CD14-positive monocyte (primary cell): Measurements from ENCODE around the gene STUB1. TPM values are rescaled to one million over a fixed set of nuclear protein-coding genes. Genes with fewer than 3 reads are reported as not detected.

Source experiments
- DNase-seq, 3 donors: peaks; one replicate each; pipeline ENCODE4 v3.0.0-alpha.2; 2011 to 2022
- H2AFZ ChIP-seq: 2 replicates; pipeline ENCODE4 v1.6.0; 2012; ENCODE audit warnings: mild to moderate bottlenecking, low read depth, low read length, inconsistent platforms; ENCODE audit not compliant: insufficient read depth, poor library complexity, severe bottlenecking
- H3K27ac ChIP-seq, 2 donors: 1 replicate in 1 of 2; 2 replicates in 1 of 2; pipeline ENCODE4 v1.5.1; 2012 to 2013; ENCODE audit warnings: low read length in 2 of 2, control low read depth in 1 of 2, inconsistent platforms in 1 of 2, low read depth in 1 of 2, mild to moderate bottlenecking in 1 of 2
- H3K27me3 ChIP-seq, 2 donors: one replicate each; pipeline versions ENCODE4 v1.6.0 to v1.6.1; 2011 to 2013; ENCODE audit warnings: low read length in 2 of 2; ENCODE audit not compliant: control insufficient read depth in 2 of 2, insufficient read depth in 2 of 2
- H3K36me3 ChIP-seq, 2 donors: replicated peaks in 1 of 2; 1 replicate in 1 of 2; 2 replicates in 1 of 2; pipeline versions ENCODE4 v1.5.1 to v1.6.1; 2012 to 2013; ENCODE audit warnings: low read length in 2 of 2, control low read depth in 1 of 2, inconsistent platforms in 1 of 2, mild to moderate bottlenecking in 1 of 2; ENCODE audit not compliant: insufficient read depth in 2 of 2, control insufficient read depth in 1 of 2
- H3K4me1 ChIP-seq, 2 donors: 1 replicate in 1 of 2; 2 replicates in 1 of 2; pipeline versions ENCODE4 v1.5.1 to v1.6.1; 2012 to 2013; ENCODE audit warnings: low read length in 2 of 2, control low read depth in 1 of 2, inconsistent platforms in 1 of 2, mild to moderate bottlenecking in 1 of 2, moderate library complexity in 1 of 2; ENCODE audit not compliant: insufficient read depth in 2 of 2, control insufficient read depth in 1 of 2
- H3K4me2 ChIP-seq: replicated peaks from 2 replicates; pipeline ENCODE3; 2012; ENCODE audit warnings: low read length, moderate library complexity, mild to moderate bottlenecking; ENCODE audit not compliant: poor library complexity, severe bottlenecking; ENCODE audit errors: extremely low read depth
- H3K4me3 ChIP-seq, 3 experiments: fragments of 200-600 bp in 1 of 3; sonication (generic) in 1 of 3; replicated peaks in 1 of 3; 1 replicate in 2 of 3; 2 replicates in 1 of 3; pipeline ENCODE4 v1.5.1; 2011 to 2013; ENCODE audit warnings: low read length in 3 of 3, mild to moderate bottlenecking in 3 of 3, control low read depth in 2 of 3, low read depth in 2 of 3, inconsistent platforms in 1 of 3, moderate library complexity in 1 of 3
- H3K79me2 ChIP-seq: 2 replicates; pipeline ENCODE4 v1.6.0; 2012; ENCODE audit warnings: mild to moderate bottlenecking, control low read depth, inconsistent platforms, low read length, moderate library complexity; ENCODE audit not compliant: insufficient read depth
- H3K9ac ChIP-seq: 2 replicates; pipeline ENCODE4 v1.6.0; 2017; ENCODE audit warnings: low read length, mild to moderate bottlenecking; ENCODE audit not compliant: insufficient read depth, poor library complexity, severe bottlenecking
- H3K9me3 ChIP-seq, 2 donors: replicated peaks in 1 of 2; 1 replicate in 1 of 2; 2 replicates in 1 of 2; pipeline versions ENCODE4 v1.5.1 to v1.6.1; 2012 to 2013; ENCODE audit warnings: low read length in 2 of 2, control low read depth in 1 of 2; ENCODE audit not compliant: control insufficient read depth in 1 of 2, insufficient read depth in 1 of 2
- H4K20me1 ChIP-seq: 2 replicates; pipeline ENCODE4 v1.6.0; 2012; ENCODE audit warnings: mild to moderate bottlenecking, low read length, control low read depth, moderate library complexity; ENCODE audit not compliant: insufficient read depth
- H3K27ac Mint-ChIP-seq, 7 donors: one replicate each; pipeline ENCODE4 v1.8.0; 2020; ENCODE audit warnings: mild to moderate bottlenecking in 7 of 7, mixed read lengths in 7 of 7, moderate library complexity in 6 of 7, inconsistent platforms in 2 of 7
- H3K27me3 Mint-ChIP-seq, 3 donors: one replicate each; pipeline ENCODE4 v1.8.0; 2021 to 2022; ENCODE audit warnings: low read depth in 3 of 3, mild to moderate bottlenecking in 3 of 3, mixed read lengths in 3 of 3, moderate library complexity in 3 of 3, inconsistent platforms in 1 of 3
- H3K36me3 Mint-ChIP-seq, 2 donors: one replicate each; pipeline ENCODE4 v1.8.0; 2020; ENCODE audit warnings: mixed read lengths in 2 of 2, inconsistent platforms in 1 of 2, mild to moderate bottlenecking in 1 of 2
- H3K4me1 Mint-ChIP-seq: one replicate; pipeline ENCODE4 v1.8.0; 2020; ENCODE audit warnings: mild to moderate bottlenecking, mixed read lengths
- H3K4me3 Mint-ChIP-seq, 2 donors: one replicate each; pipeline ENCODE4 v1.8.0; 2020; ENCODE audit warnings: mild to moderate bottlenecking in 2 of 2, mixed read lengths in 2 of 2, moderate library complexity in 1 of 2
- H3K9me3 Mint-ChIP-seq, 7 donors: one replicate each; pipeline ENCODE4 v1.8.0; 2020 to 2022; ENCODE audit warnings: mixed read lengths in 7 of 7, mild to moderate bottlenecking in 6 of 7, moderate library complexity in 6 of 7, inconsistent platforms in 2 of 7
- WGBS: methylation state at CpG from one replicate; pipeline ENCODE4 v1.1.5; 2013; ENCODE audit warnings: missing lambda C conversion rate; ENCODE audit not compliant: insufficient coverage; 5-methylcytosine and 5-hydroxymethylcytosine counted together
- intact Hi-C, 2 donors: fragments of 100-400 bp; cut with micrococcal nuclease; formaldehyde crosslinking; loops; one replicate each; pipeline versions ENCODE4 v1.15.0 to v1.15.1; 2023
- polyA plus RNA-seq, 3 donors: library from polyadenylated mRNA; depleted of rRNA in 1 of 3; unstranded in 2 of 3; stranded (reverse) in 1 of 3; fragments of 300-500 nt in 2 of 3; fragments of >200 nt in 1 of 3; fragmentation: Illumina TruSeq in 2 of 3; gene quantifications; 1 replicate in 2 of 3; 2 replicates in 1 of 3; pipeline ENCODE4 v1.2.3, GENCODE V29; 2012 to 2021
- TF ChIP-seq, protein P1 (sequence below): fragments of 200-600 bp; IDR thresholded peaks from one replicate; pipeline ENCODE4 v1.8.0; 2022; ENCODE audit warnings: antibody characterized with exemption, mild to moderate bottlenecking

Gene STUB1
- polyA plus RNA-seq, 3 donors: 83.3 to 108 (median 106) TPM

DNA sequence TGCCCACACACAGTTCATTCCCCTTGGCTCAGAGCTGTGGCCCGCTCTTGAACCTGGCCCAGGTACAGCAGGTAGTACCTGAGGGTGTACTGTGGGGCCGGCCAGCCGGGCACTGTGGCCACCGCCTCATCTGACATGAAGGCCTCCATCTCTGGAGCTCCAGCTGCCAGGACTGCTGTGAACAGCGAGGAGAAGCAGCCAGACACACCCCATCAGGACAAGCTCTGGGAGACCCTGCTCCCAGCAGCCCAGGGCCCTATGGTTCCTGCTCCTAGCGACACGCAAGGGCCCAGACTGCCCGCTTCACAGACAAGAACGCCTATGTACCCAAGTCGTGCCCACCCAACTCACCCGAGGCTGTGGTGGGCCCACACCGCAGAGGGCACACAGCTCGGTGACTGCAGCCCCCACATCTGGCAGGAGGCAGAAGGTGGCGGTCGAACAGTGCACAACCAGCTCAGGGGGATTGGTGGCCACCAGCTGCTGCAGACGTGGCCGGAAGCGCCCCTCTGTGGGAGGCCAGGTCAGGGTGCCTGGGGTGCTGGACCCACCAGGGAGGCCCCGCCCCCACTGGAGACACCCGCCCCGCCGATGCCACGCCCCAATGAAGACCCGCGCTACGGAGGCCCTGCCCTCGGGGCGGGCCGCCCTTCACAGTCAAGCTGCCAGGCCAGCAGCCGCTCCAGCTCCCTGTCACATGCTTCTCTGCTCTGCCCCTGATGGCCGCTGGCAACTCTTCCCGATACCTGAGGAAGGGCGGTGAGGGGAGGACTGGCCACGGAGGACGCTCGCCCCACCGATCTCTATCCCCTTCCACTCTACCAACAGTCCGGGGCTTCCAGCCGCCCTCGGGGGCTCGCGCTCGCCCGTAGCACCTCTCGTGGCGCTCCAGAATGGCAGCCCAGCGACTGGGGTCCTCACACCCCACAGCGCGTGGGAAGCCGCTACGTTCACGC is 1.1 kb upstream of the STUB1 start:
- peak overlapping the region; percentile 82 for H2AFZ ChIP-seq
- peaks cover 37 to 58% of the 10 kb centered on the region in 2 donors for H3K4me1 ChIP-seq
- Mint-ChIP-seq H3K36me3 (peaks cover 16 to 22% of the 10 kb centered on the region in 2 donors), H3K4me1 (peaks cover 33% of the 10 kb centered on the region), H3K4me3 (peak overlapping the region; percentile 79 to 90), H3K27ac (peak overlapping the region in 4 of 7 donors; percentile 25 to 84 (median 53)), H3K9me3 (peaks cover 0 to 5% (median 0%) of the 10 kb centered on the region in 7 donors), H3K27me3 (peaks cover 21 to 37% (median 23%) of the 10 kb centered on the region in 3 donors)
- H3K4me3 ChIP-seq: peak overlapping the region; percentile 32 to 82 (median 40)
- no peak overlapping the region for H3K27ac ChIP-seq
- DNase-seq: peak in 2 of 3 donors; percentile 17 to 20
- H4K20me1 ChIP-seq: peaks cover 44% of the 10 kb centered on the region
- H3K9ac ChIP-seq: peak overlapping the region; percentile 49
- TF ChIP-seq, protein P1, sequence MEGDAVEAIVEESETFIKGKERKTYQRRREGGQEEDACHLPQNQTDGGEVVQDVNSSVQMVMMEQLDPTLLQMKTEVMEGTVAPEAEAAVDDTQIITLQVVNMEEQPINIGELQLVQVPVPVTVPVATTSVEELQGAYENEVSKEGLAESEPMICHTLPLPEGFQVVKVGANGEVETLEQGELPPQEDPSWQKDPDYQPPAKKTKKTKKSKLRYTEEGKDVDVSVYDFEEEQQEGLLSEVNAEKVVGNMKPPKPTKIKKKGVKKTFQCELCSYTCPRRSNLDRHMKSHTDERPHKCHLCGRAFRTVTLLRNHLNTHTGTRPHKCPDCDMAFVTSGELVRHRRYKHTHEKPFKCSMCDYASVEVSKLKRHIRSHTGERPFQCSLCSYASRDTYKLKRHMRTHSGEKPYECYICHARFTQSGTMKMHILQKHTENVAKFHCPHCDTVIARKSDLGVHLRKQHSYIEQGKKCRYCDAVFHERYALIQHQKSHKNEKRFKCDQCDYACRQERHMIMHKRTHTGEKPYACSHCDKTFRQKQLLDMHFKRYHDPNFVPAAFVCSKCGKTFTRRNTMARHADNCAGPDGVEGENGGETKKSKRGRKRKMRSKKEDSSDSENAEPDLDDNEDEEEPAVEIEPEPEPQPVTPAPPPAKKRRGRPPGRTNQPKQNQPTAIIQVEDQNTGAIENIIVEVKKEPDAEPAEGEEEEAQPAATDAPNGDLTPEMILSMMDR: no peak
- intact Hi-C loops: loop anchor here in 1 of 2 donors (2.0 kb wide), 1 partner anchor 16 kb away; no protein-coding TSS in a partner anchor
- H3K4me2 ChIP-seq: peak overlapping the region; percentile 95
- no peaks in the 10 kb centered on the region for H3K9me3 ChIP-seq
- H3K27me3 ChIP-seq: peaks cover 3 to 30% of the 10 kb centered on the region in 2 donors
- H3K36me3 ChIP-seq: peaks cover 10 to 21% of the 10 kb centered on the region in 2 donors
- 34% methylated on average over 29 of the region's 52 CpGs for WGBS
- peaks cover 33% of the 10 kb centered on the region for H3K79me2 ChIP-seq

DNA sequence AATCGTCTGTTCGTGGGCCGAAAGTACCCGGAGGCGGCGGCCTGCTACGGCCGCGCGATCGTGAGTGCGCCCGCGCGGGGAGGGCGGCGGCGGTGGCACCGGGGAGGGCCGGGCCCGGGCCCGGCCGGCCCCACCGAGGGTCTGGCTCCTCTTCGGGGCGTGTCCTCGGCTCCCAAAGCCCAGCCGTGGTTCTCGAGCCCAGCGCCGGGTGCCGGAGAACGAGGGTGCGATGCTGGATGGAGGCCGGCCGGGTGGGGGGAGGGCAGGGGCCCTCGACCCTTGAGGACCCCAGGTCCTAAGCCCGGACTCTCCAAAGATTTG is 375 bp downstream of the STUB1 start:
- Histone ChIP-seq H3K27ac (peak overlapping the region; percentile 52 to 74), H3K4me1 (peaks cover 38 to 58% of the 10 kb centered on the region in 2 donors), H3K36me3 (peaks cover 10 to 20% of the 10 kb centered on the region in 2 donors), H3K9ac (peak overlapping the region; percentile 78), H3K9me3 (no peaks in the 10 kb centered on the region), H3K79me2 (peaks cover 33% of the 10 kb centered on the region), H3K4me3 (peak overlapping the region; percentile 58 to 82 (median 76)), H3K27me3 (peaks cover 3 to 21% of the 10 kb centered on the region in 2 donors), H4K20me1 (peaks cover 32% of the 10 kb centered on the region), H3K4me2 (peak overlapping the region; percentile 95), H2AFZ (peak overlapping the region; percentile 79)
- no peak for DNase-seq
- Mint-ChIP-seq H3K9me3 (no peaks in the 10 kb centered on the region), H3K27ac (peak overlapping the region in 4 of 7 donors; percentile 20 to 73 (median 56)), H3K27me3 (peaks cover 13 to 25% (median 15%) of the 10 kb centered on the region in 3 donors), H3K36me3 (peaks cover 14 to 21% of the 10 kb centered on the region in 2 donors), H3K4me3 (peak overlapping the region; percentile 74 to 76), H3K4me1 (peaks cover 26% of the 10 kb centered on the region)
- intact Hi-C loops: loop anchor here (5.0 kb wide), 2 partner anchors 43 to 93 kb away; partner anchors contain the start of gene METTL26 (in 1 of the 2)
- WGBS: under 1% methylated on average over 34 of the region's 38 CpGs
- TF ChIP-seq, protein P1: no peak
